Heart right ventricle (tissue), 16 donors: Measurements from ENCODE around the gene CDC25B. TPM values are rescaled to one million over a fixed set of nuclear protein-coding genes. Genes with fewer than 3 reads are reported as not detected.

Source experiments
- ATAC-seq, 8 donors: fragments of 200-7000 bp; cut with Tn5 transposase; one replicate each; pipeline ENCODE4 v1.9.1; 2020; ENCODE audit warnings: mild to moderate bottlenecking in 8 of 8, moderate library complexity in 8 of 8, moderate number of reproducible peaks in 1 of 8
- DNase-seq, 2 donors: peaks; one replicate each; pipeline ENCODE4 v3.0.0-alpha.2; 2020
- H3K27ac ChIP-seq, 10 donors: fragments of 200-600 bp; sonication (generic) in 2 of 10; one replicate each; pipeline versions ENCODE4 v1.5.0 to v1.8.0; 2020 to 2022; ENCODE audit warnings: mild to moderate bottlenecking in 3 of 10
- H3K27me3 ChIP-seq, 7 donors: fragments of 200-600 bp; one replicate each; pipeline ENCODE4 v1.8.0; 2021 to 2022; ENCODE audit warnings: mild to moderate bottlenecking in 2 of 7
- H3K36me3 ChIP-seq, 9 donors: fragments of 200-600 bp; sonication (generic) in 1 of 9; one replicate each; pipeline versions ENCODE4 v1.5.0 to v1.8.0; 2020 to 2022; ENCODE audit warnings: mild to moderate bottlenecking in 2 of 9
- H3K4me1 ChIP-seq, 9 donors: fragments of 200-600 bp; sonication (generic) in 1 of 9; one replicate each; pipeline versions ENCODE4 v1.5.0 to v1.8.0; 2020 to 2022; ENCODE audit warnings: mild to moderate bottlenecking in 4 of 9
- H3K4me3 ChIP-seq, 10 donors: fragments of 200-600 bp; sonication (generic) in 2 of 10; one replicate each; pipeline versions ENCODE4 v1.5.0 to v1.8.0; 2020 to 2022; ENCODE audit warnings: mild to moderate bottlenecking in 7 of 10, moderate library complexity in 2 of 10
- H3K9me3 ChIP-seq, 11 donors: fragments of 200-600 bp in 10 of 11; sonication (generic) in 2 of 11; one replicate each; pipeline versions ENCODE4 v1.5.0 to v1.8.0; 2013 to 2022; ENCODE audit warnings: mild to moderate bottlenecking in 2 of 11, control low read depth in 1 of 11, moderate library complexity in 1 of 11
- WGBS, 2 donors: extraction: QIAGEN DNeasy Blood & Tissue Kit; methylation state at CpG; one replicate each; pipeline ENCODE4 v1.1.7; 2013; ENCODE audit warnings: inconsistent platforms in 1 of 2; 5-methylcytosine and 5-hydroxymethylcytosine counted together
- intact Hi-C, 10 donors: fragments of 100-400 bp; cut with DNase I; formaldehyde crosslinking; loops; one replicate each; pipeline versions ENCODE4 v1.11.1 to v1.14.2; 2022
- polyA plus RNA-seq, 2 donors: library from polyadenylated mRNA; stranded (reverse); fragments of 200-250 nt; gene quantifications; one replicate each; pipeline ENCODE4 v1.2.3, GENCODE V29; 2013
- total RNA-seq, 10 donors: library from RNA; stranded (reverse); fragmentation: NEBNext Ultra II Directional in 3 of 10; extraction: Animal tissue kit (Norgen Biotek cat#: 25700) in 3 of 10; gene quantifications; one replicate each; pipeline versions ENCODE4 v1.2.1 to v1.2.4, GENCODE V29; 2021 to 2023
- TF ChIP-seq, protein P1 (sequence below), 9 donors: fragments of 200-600 bp; sonication (generic) in 2 of 9; IDR thresholded peaks; one replicate each; pipeline versions ENCODE4 v1.5.0 to v1.8.0; 2021 to 2022; ENCODE audit warnings: antibody characterized with exemption in 9 of 9, mild to moderate bottlenecking in 5 of 9, moderate library complexity in 1 of 9
- donor health status: Arrhythmogenic right ventricular cardiomyopathy.
- donor health status: ischemic (EF 13 %, LVEDD 7.1; RV severe dilation, severe dysfunction).
- donor health status: healthy with polysubstance abuse.
- donor health status: DM: no; HTN: yes; CAD: no.
- donor health status: DM: no; HTN: no; CAD: no.
- donor health status: ischemic (EF 25% LVEDD 6.9; RV normal size, moderate dysfunction).
- donor health status: ischemic (EF 25% LVEDD 5.7; RV mildly dilated, moderate dysfunction).
- donor health status: healthy.
- donor health status: DM: yes; HTN: yes; CAD: no.
- donor health status: Ischemic cardiomyopathy.
- donor health status: ischemic (EF 35%, LVEDD 5.7; RV mildly dilated, moderate dysfunction).
- donor health status: nonischemic (EF 11% LVEDD 7.7; RV severe dilation, severe dysfunction).
- donor health status: DM: yes; HTN: yes; CAD: no.
- donor health status: PGD.
- donor health status: ischemic (EF 29% LVEDD 5.4; RV normal size, mild dysfunction).
- donor health status: nonischemic (EF 23%, LVEDD 6.1; RV moderate dilation, normal function).

The CDC25B gene
- total and polyA plus RNA-seq, 12 donors: 2.8 to 17.3 (median 5.5) TPM

- H3K27me3 ChIP-seq: no peaks in the 10 kb centered on the region
- H3K4me1 ChIP-seq: peaks cover 10 to 83% (median 57%) of the 10 kb centered on the region in 9 donors
- TF ChIP-seq, protein P1, sequence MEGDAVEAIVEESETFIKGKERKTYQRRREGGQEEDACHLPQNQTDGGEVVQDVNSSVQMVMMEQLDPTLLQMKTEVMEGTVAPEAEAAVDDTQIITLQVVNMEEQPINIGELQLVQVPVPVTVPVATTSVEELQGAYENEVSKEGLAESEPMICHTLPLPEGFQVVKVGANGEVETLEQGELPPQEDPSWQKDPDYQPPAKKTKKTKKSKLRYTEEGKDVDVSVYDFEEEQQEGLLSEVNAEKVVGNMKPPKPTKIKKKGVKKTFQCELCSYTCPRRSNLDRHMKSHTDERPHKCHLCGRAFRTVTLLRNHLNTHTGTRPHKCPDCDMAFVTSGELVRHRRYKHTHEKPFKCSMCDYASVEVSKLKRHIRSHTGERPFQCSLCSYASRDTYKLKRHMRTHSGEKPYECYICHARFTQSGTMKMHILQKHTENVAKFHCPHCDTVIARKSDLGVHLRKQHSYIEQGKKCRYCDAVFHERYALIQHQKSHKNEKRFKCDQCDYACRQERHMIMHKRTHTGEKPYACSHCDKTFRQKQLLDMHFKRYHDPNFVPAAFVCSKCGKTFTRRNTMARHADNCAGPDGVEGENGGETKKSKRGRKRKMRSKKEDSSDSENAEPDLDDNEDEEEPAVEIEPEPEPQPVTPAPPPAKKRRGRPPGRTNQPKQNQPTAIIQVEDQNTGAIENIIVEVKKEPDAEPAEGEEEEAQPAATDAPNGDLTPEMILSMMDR (IDR thresholded peaks at IDR 0.05): no peak
- ATAC-seq (no peak), DNase-seq (no peak)
- peak overlapping the region; percentile 61 to 97 (median 92) for H3K27ac ChIP-seq
- peaks cover 0 to 29% (median 3%) of the 10 kb centered on the region in 9 donors for H3K36me3 ChIP-seq
- peak overlapping the region in 1 of 10 donors; percentile 10 for H3K4me3 ChIP-seq
- WGBS, 2 donors: 88 to 95% methylated on average over 3 of the region's 3 CpGs
- no peaks in the 10 kb centered on the region for H3K9me3 ChIP-seq
- intact Hi-C loops: no loop called here
Observed at GRCh38 chr20:3808544-3808943, 12.4 kb downstream of the CDC25B start.

DNA sequence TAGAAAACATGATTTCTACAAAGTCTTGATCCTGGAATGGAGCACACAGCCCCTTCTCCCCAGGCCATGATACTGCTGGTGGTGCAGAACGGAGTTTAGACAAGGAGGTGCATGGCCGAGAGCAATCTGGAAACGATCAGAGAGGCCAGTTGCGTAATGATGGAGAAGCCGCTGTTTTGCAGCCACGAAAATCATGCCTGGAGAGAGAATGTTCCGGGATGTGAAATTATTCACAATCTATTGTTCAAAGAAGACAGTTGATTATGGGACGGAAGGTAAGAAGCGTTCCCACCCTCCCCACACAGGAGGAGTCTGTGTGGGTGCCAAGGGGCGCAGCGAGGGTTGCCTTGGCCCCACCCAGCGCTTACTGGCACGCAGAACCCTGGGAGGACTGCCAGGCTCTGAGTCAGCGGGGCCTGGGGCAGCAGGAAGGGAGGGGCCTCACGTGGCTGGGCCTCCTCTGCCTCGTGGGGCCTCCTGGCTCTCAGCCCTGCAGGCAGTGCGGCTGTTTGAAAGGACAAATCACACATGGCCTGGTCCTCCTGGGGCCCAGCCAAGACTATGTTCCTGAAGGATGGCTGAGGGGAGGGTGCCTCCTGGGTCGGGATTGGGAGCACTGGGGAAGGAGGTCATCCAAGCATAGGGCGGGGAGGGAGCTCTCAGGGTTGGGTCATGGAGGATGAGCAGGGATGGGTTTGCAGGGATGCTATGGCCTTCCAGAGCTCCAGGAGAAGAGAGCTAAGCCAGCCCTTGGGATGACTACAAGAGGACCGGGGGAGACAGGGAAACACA is 15.6 kb downstream of the CDC25B start:
- ATAC-seq (peak; percentile 89 to 96 (median 94)), DNase-seq (peak; percentile 98 to 99)
- H3K27ac ChIP-seq: peak overlapping the region; percentile 72 to 96 (median 92)
- H3K4me1 ChIP-seq: peaks cover 10 to 70% (median 48%) of the 10 kb centered on the region in 9 donors
- WGBS, 2 donors: 3% methylated on average over 20 of the region's 20 CpGs
- H3K9me3 ChIP-seq: no peaks in the 10 kb centered on the region
- TF ChIP-seq, protein P1 (IDR thresholded peaks at IDR 0.05): no peak
- H3K27me3 ChIP-seq: no peaks in the 10 kb centered on the region
- peak overlapping the region in 9 of 10 donors; percentile 22 to 57 (median 47) for H3K4me3 ChIP-seq
- intact Hi-C loops: loop anchor here in 1 of 10 donors (2.0 kb wide), 1 partner anchor 17 kb away; no protein-coding TSS in a partner anchor
- no peaks in the 10 kb centered on the region for H3K36me3 ChIP-seq

- ATAC-seq: no peak
- 89 to 94% methylated on average over 7 to 9 of the region's 9 CpGs for WGBS, 2 donors
- DNase-seq: no peak
- peaks cover 10 to 63% (median 42%) of the 10 kb centered on the region in 9 donors for H3K4me1 ChIP-seq
- H3K9me3 ChIP-seq: no peaks in the 10 kb centered on the region
- intact Hi-C loops: no loop called here
- H3K4me3 ChIP-seq: peak overlapping the region in 1 of 10 donors; percentile 57
- TF ChIP-seq, protein P1 (IDR thresholded peaks at IDR 0.05): no peak
- no peaks in the 10 kb centered on the region for H3K27me3 ChIP-seq
- H3K27ac ChIP-seq: peak overlapping the region; percentile 72 to 96 (median 92)
- H3K36me3 ChIP-seq: no peaks in the 10 kb centered on the region
Observed at GRCh38 chr20:3812259-3812681, 16.2 kb downstream of the CDC25B start.

DNA sequence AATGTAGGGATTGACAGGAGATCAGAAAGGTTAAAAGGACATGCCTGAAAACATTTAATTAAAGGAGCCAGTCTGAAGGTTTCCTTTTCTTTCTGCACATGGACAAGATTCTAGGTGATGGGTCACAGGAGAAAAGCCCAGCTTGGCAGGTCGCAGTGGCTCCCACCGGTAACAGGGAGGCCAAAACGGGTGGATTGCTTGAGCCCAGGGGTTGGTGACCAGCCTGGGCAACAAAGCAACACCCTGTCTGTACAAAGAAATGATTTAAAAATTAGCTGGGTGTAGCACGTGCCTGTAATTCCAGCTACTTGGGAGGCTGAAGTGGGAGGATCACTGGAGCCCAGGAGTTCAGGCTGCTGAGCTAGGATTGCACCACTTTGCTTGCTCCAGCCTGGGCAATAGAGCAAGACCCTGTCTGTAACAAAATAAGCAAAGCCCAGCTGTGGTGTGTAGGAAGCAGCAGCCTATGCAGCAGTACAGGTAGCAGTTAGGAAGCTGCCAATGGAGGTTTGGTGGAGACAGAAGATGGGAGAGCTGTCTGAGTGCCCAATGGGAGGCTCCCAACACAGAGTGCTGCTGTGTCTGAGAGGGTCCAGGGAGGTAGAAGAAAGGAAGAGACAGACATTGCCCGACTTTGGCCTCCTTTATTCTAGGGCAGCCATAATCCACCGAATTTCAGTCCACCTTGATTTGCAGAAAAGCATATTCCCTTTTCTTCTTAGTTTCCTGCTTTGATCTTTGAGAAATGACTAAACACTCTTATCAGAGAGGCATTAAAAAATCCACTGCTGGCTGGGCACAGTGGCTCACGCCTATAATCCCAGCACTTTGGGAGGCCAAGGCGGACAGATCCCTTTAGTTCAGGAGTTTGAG is 17.1 kb downstream of the CDC25B start:
- ATAC-seq (no peak), DNase-seq (no peak)
- Histone ChIP-seq H3K4me3 (no peak overlapping the region), H3K9me3 (no peaks in the 10 kb centered on the region), H3K4me1 (peaks cover 6 to 63% (median 38%) of the 10 kb centered on the region in 9 donors), H3K27ac (peak overlapping the region in 7 of 10 donors; percentile 80 to 96 (median 93)), H3K36me3 (no peaks in the 10 kb centered on the region), H3K27me3 (no peaks in the 10 kb centered on the region)
- TF ChIP-seq, protein P1 (IDR thresholded peaks at IDR 0.05): no peak
- intact Hi-C loops: no loop called here
- 74 to 83% methylated on average over 8 of the region's 8 CpGs for WGBS, 2 donors
